ENCODE results near the gene BACH1.

The BACH1 gene

DNA sequence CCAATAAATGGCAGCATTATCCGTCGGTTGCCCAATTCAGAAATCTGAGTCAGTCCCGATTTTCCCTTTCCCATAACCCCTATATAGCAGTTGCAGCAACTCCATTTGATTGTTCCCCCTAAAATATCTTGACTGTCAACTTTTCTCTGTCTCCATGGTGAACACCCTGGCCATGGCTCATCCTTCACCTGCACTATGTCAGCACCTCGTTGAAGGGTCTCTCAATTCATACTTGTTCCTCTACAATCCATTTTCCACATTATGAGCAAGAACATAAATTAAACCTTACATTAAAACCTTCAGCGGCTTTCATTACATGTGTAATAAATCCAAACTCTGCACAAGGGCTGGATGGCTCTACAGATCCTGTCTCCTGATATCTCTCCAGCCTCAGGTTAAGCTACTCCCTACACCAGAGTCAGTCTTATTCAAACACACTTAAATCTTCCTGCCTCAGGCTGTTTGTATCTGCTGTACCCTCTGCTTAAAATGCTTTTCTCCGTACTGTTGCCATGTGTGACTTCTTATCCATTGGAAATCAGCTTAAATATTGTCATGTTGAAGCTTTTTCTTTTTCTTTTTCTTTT is 87.3 kb downstream of the BACH1 start:
- no peak for DNase-seq

- DNase-seq = no peak
Measured at GRCh38 chr21:29386803-29387202, 88.1 kb downstream of the BACH1 start.

- no peak for DNase-seq
Measured at GRCh38 chr21:29387598-29387997, 88.9 kb downstream of the BACH1 start.

DNA sequence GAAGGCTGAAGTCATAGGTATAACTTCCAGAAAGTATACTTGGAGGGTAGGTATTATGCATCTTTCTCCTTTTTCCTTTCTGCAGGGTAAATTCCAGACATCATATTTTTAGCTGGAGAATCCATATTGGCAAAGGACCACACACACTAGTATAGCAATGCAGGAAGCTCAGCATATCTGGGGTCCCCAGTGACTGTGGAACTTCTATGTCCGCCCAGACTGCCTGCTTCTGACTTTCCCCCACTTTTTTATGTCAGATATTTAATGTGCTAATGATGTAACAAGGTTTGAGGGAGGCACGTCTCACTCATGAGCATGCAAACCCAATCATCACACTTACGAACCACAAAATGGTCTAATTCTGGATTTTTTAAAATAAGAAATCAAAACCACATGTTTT is 90.4 kb downstream of the BACH1 start:
- DNase-seq = no peak

GRCh38 chr21:29390778-29391177 is 92.1 kb downstream of the BACH1 start:
- DNase-seq = no peak

GRCh38 chr21:29394051-29394450 is 95.3 kb downstream of the BACH1 start:
- DNase-seq = no peak

Measured in CD4-positive, alpha-beta T cell treated with Interleukin-17A for 1 hour (primary cell).